Measurements from ENCODE around the gene KATNBL1.

Gene KATNBL1, protein sequence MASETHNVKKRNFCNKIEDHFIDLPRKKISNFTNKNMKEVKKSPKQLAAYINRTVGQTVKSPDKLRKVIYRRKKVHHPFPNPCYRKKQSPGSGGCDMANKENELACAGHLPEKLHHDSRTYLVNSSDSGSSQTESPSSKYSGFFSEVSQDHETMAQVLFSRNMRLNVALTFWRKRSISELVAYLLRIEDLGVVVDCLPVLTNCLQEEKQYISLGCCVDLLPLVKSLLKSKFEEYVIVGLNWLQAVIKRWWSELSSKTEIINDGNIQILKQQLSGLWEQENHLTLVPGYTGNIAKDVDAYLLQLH

DNA sequence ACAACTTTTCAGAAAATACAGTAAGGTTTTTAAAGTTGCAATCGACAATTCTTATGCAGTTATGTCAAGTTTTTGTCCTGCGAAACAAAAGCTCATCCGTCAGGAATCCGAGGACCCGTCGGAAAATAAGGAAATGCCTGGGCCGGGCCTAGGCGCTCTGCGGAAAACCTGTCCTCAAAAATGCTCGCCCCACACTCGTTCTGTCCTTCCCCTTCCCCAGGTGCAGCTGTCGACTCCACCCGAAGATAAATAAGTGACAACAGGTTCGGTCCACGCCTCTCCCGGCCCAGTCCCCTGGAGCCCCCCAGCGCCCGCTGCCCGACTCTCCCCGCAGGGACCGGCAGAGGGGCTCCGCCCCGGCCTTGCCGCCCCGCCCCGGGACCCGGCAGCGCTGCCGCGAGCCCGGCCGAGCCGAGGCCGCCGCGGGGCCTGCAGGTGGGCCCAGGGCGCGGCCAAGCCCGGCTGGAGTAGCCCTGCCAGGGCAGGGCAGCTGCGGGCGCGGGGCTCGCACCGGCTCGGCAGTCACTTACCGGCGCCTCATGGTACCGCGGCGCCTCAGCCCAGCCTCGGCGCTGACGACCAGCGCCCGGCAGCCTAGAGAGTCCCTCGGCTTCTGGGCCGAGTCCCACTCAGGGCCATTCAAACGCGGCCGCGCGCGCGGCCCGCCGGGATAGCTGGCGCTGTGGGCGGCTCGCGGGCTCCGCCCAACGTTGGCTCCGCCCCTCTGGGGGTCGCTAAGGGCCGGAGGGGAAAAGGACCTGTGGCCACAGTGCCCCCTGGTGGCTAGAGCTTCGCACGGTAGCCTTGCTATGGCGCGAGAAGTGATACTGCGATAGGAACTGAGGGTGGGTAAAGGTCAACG, at the start of gene KATNBL1:
KATNBL1 (minus strand) TSS at position 676 of the 862 bp plus-strand sequence. CDS start 46,420 bp downstream, outside the sequence.
- DNase-seq, result peak; percentile 92 to 97 (median 93)

DNA sequence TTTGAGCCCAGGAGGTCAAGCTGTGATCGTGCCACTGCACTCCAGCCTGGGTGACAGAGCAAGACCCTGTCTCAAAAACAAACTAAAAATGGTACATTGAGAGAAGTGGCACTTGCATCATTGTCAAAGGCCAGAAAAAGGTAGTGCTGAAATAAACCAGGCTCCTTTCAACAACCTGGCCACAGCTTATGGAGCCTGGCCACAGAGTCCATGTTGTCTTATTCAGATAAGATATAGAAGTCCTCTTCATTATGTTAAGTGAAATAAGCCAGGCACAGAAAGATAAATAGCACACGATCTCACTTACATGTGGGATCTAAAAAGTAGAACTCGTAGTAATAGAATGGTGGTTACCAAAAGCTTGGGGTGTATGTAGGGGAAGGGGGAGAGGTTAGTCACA, 49.7 kb upstream of the KATNBL1 start:
- DNase-seq, result no peak

- DNase-seq, result no peak
Observed at GRCh38 chr15:34258151-34258550, 48.3 kb upstream of the KATNBL1 start.

DNA sequence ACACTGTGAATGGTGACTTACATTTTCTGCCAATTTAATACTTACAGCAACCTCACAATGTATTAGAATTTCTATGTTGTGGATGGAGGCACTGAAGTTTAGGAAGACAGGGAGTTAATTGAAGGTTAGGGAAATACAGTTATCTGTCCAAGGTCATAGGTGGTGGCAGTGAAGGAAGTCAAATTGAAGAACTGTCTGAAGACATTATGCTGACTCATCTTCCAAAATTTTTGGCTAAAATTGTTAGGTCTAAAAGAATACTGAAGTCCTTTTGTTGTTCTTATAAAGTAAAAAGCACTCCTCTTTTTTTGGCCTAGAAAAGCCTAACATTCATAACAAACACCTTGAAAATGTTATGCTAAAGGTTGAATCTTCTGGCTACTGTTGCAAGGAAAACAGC, 42.6 kb upstream of the KATNBL1 start:
- no peak for DNase-seq

GRCh38 chr15:34248190-34248589, 38.3 kb upstream of the KATNBL1 start:
- DNase-seq, result no peak

DNA sequence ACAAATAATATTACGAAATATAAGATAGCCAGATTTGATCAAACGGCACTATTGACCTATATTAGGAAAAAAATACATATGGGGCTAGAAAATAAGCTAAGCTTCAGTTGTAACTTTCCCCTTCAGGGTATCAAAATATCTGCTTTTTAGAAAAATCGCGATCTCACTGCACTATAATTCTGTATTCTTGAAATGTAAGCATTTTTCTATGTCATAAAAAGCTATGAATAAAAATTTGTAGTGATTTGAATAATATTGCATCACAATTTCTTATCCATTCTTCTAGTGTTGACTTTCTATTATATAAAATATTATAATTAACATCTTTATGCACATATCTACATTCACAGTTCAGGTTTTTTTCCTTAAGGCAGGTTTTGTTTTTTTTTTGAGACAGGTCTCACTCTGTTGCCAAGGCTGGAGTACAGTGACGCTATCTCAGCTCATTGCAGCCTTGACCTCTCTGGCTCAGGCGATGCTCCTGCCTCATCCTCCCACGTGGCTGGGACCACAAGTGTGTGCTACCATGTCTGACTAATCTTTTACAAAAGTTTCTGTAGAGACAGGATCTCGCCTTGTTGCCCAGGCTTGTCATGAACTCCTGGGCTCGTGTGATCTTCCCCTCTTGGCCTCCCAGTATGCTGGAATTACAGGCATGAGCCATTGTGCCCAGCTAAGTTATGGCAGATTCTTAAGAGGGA, 36.5 kb upstream of the KATNBL1 start:
- DNase-seq, result no peak

- DNase-seq, result no peak
Observed at GRCh38 chr15:34243226-34243625, 33.3 kb upstream of the KATNBL1 start.

DNA sequence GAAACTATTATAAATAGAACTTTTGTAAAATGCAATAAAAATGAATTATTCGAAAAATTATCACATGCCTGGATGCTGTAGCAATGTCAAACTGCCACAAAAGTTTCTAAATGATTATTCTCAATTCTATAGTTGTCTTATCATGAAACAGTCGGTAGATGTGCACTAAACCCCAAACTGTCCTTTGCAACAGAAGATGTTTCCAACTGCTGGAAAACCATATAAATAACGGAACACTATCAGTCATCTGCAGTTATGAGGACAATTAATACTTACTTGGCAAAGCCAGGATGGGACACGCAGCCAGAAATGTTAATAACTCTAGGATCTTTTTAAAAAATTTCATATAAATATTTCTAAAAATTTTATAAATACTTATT, 32.4 kb upstream of the KATNBL1 start:
- DNase-seq, result no peak

GRCh38 chr15:34241376-34242330, 31.8 kb upstream of the KATNBL1 start:
- no peak for DNase-seq

DNA sequence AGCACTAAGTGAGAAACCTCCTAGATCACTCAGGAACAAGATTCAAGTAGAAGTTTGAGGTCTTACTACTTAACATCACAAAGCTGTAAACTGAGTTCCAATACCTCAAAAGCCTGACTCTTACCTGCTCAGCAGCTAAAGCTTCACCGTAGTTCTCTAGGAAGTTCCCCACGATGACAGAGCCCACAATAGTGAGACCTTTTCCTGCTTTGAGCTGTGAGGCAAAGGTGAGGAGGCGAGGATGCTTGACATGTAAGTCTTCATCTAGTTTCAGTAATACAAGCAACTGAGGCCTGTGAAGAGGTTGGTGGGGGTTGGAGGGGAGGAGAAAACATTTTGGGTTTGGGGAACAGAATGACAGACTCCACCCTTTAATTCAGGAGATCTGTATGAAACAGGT, 30.6 kb upstream of the KATNBL1 start:
- DNase-seq, result no peak

- no peak for DNase-seq
Observed at GRCh38 chr15:34239151-34239808, 29.4 kb upstream of the KATNBL1 start.

DNA sequence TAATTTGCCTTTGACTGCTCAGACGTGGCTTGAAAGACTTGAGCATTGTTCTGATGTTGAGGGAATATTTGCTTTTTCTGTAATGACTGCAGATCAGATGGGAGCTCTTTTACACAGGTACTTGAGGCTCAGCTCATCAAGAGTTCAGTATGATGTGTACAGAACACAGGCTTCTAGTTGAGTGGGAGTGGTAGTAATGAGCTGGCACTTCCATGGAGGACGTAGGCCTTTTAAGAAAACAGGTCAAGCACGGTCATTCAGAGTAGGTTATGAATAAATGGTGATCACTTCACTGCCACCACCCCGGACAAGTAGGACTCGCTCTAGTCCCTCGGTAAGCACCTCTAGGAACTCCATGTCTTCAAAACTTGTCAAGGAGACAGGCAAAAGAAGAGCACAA, 23.7 kb upstream of the KATNBL1 start:
- DNase-seq, result no peak

DNA sequence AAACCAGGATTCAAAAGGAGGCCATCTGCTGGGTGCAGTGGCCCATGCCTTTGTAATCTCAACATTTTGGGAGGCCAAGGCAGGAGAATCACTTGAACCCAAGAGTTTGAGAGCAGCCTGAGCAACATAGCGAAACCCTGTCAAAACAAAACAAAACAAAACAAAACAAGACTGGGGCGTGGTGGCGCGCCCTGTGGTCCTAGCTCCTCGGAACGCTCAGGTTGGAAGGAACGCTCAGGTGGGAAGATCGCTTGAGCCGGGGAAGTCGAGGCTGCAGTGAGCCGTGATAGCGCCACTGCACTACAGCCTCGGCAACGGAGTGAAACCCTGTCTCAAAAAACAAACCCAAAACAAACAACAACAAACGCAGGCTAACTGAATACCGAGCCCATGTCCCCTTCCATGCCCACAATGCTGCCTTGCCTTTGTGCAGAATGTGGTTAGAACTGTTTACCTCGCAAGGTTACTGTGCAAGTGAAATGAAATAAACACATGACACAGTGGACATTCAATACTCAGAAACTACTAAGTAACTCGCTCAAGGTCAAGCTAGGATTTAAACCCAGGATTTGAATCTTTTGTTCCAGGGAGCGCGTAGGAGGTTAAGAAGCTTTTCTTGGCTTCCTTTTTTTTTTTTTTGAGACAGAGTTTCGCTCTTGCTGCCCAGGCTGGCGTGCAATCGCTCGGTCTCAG, 14.2 kb upstream of the KATNBL1 start:
- no peak for DNase-seq

GRCh38 chr15:34217587-34218225, 7.8 kb upstream of the KATNBL1 start:
- no peak for DNase-seq

GRCh38 chr15:34216527-34217270, 6.8 kb upstream of the KATNBL1 start:
- DNase-seq, result no peak

DNA sequence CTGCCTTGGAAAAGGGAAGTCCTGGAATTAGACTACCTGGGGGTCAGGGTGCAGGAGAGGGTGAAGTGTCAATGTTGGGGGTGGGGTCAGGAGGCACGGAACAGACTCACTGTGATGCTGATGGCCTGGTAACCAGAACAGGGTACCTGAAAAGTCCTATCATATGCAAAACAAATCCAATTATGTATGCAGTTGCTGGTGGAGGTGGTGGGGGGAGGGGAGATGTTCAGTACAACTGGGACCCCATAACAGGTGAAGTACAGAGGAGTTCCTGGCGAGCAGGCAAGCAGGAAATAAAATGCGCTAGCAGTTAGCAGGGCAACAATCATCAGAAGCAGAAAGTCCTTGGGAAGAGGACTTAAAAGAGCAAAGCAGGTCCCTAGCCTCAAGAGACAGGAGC, 4.2 kb upstream of the KATNBL1 start:
- no peak for DNase-seq

DNA sequence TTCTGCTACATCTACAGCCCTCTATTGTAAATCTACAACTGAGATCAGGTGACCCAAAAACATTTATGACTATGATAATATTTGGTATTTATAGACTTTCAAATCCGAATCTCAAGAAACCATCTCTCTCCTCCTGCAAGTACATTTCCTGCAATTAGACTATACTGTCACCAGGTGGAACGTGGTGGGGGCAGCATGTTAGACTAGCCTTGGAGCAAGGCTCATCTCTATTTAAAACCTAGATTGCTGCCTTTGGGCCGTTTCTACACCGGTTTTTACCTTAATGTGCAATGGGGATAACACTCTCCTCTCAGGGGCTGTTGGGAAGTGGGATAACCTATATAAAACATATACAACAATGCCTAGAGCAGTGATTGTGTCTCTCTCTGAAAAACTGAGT, 3.8 kb upstream of the KATNBL1 start:
- no peak for DNase-seq

- DNase-seq, result no peak
Observed at GRCh38 chr15:34206011-34206410, 3.9 kb downstream of the KATNBL1 start.

- no peak for DNase-seq
Observed at GRCh38 chr15:34203936-34204335, 6.0 kb downstream of the KATNBL1 start.

DNA sequence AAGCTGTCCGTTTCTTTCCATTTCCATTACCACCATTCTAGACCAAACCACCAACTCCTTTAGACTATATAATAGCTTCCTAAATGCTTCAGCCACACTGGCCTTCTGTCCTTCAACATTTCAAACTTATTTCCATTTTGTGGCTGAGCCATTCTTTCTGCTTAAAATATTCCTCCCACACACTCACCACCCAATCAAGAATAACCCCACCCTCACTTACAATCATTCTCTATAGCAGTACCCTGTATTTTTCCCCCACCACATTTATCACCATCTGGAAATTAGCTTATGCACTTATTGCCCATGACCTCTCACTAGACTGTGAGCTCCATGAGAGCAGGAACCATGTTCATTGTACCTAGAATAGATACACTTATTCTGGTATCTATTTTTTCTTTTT, 6.6 kb downstream of the KATNBL1 start:
- no peak for DNase-seq
